ENCODE data around the gene DTNB.
"Not testable (repeated sequence)": the region's sequence is repeated elsewhere in the genome, so short reads cannot be mapped to it uniquely, and the experiment has no call there.

DTNB gene

DNA sequence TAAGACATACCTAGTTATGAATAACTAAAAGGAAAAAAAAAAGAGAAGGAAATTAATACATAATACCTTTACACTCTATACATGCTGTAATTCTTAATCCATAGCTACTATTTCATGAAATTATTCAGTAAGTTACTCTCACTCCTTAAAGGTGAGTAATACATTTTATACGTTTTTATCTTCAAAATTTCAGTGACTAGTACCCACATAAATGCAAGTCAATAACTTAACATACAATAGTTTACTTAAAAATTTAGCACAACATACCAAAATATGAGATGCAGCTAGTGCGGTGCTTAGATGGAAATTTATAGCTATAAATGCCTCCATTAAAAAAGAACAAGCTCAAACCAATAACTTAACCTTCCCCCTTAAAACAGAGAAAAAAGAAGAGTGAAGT, 36.0 kb upstream of the DTNB start:
- TF ChIP-seq, protein P1, sequence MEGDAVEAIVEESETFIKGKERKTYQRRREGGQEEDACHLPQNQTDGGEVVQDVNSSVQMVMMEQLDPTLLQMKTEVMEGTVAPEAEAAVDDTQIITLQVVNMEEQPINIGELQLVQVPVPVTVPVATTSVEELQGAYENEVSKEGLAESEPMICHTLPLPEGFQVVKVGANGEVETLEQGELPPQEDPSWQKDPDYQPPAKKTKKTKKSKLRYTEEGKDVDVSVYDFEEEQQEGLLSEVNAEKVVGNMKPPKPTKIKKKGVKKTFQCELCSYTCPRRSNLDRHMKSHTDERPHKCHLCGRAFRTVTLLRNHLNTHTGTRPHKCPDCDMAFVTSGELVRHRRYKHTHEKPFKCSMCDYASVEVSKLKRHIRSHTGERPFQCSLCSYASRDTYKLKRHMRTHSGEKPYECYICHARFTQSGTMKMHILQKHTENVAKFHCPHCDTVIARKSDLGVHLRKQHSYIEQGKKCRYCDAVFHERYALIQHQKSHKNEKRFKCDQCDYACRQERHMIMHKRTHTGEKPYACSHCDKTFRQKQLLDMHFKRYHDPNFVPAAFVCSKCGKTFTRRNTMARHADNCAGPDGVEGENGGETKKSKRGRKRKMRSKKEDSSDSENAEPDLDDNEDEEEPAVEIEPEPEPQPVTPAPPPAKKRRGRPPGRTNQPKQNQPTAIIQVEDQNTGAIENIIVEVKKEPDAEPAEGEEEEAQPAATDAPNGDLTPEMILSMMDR (conservative IDR thresholded peaks at IDR 0.05), result no peak
- no peak for TF ChIP-seq ZFX (IDR thresholded peaks at IDR 0.05)
- no peak overlapping the region for H3K27ac ChIP-seq

DNA sequence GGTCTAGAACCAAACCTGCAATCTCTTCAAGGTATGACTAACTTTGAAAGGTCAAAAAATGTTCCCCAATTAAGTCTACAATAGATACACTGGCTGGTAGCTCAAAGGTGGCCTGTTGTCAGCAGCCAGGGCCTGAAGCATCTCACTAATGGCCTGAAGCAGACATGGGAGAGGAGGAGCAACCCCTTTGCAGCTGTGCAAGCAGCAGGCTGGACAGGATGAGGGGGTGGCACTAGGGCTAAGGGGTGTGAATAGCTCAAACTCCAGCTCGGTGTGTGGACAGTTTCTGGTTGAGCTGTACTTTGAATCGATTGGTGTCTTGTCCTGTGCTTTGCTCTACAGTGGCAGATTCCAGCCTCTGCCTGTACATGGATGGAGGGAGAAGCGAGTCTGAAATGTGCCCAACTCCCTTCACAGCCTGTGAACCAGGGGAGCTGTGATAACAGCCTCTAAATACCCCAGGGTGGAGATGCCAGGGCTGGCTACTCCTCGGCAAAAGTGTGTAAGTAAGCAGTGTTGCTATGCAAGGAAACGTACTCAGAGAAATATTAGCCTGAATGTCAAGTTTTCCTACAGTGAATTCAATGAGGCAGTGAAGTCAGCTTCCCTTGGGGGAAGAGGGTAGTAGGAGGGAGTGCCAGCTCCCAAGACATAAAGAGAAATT, 34.7 kb upstream of the DTNB start:
- TF ChIP-seq ZFX (IDR thresholded peaks at IDR 0.05), result no peak
- TF ChIP-seq, protein P1 (conservative IDR thresholded peaks at IDR 0.05), result no peak
- no peak overlapping the region for H3K27ac ChIP-seq

DNA sequence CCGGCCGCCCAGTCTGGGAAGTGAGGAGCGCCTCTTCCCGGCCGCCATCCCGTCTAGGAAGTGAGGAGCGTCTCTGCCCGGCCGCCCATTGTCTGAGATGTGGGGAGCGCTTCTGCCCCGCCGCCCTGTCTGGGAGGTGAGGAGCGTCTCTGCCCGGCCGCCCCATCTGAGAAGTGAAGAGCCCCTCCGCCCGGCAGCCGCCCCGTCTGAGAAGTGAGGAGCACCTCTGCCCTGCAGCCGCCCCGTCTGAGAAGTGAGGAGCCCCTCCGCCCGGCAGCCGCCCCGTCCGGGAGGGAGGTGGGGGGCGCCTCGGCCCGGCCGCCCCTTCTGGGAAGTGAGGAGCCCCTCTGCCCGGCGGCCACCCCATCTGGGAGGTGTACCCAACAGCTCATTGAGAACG, 32.2 kb upstream of the DTNB start:
- not testable (repeated sequence) for H3K27ac ChIP-seq

DNA sequence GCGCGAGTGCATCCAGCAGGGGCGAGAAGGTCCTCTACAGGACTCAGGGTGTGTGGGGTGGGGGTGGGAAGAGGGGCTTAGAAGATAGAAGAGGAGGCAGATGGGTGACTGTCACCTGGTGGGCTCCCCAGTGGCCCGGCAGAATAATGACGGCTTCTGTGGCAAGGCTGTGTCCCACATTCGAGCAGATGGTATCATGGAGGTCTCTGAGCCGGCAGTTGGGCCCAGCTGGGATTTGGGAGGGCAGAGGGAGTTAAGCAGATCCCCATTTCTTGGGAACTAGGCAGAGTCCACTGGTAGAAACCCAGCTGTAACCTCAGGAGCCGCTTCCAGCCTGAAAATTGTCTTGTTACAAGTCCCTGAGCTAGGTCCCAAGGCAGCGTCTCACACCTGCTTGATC, 28.4 kb upstream of the DTNB start:
- TF ChIP-seq, protein P1 (conservative IDR thresholded peaks at IDR 0.05), result no peak
- no peak for TF ChIP-seq ZFX (IDR thresholded peaks at IDR 0.05)

DNA sequence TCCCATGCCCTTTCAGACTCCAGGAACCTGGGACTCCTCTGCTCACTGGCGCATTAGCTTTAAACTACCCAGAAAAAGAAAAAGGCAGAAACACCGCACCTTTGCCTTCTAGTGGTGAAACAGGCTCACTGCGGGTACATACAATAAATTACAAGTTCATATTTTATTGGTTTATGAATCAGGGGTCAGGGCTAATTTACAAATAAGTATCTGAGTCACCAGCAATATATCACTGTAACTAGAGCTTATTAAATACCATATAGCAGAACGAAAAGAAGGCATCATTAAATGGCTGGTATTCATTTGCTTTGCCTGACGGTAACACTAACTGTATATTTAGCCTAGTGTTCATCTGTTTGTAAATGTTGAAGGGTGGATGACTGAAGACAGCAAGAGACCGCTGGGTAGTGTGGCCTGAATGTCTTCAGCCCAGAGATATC, 26.9 kb upstream of the DTNB start:
- no peak for TF ChIP-seq ZFX (IDR thresholded peaks at IDR 0.05)
- TF ChIP-seq, protein P1 (conservative IDR thresholded peaks at IDR 0.05), result peak; percentile 89

More for the DNA sequence above, 28.4 kb upstream of the DTNB start:
- H3K27ac ChIP-seq, result no peak overlapping the region

DNA sequence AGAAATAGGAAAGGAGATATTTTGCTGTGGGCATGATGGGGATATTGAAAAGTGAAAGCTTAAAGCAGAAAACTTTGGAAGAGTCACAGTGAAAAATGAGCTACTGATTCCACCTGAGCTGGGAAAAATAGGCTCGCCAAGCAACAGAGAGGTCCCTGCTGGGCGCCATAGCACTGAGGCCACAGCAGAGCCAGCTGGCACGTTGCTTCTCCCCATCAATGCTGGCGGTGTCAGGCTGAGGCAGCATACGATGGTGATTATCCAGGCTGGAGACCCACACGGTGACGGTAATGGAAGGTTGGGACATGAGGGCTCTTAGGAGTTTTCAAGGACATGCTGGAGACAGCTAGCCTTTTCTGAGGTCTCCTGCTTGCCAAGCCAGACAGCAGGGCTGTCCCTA, 25.8 kb upstream of the DTNB start:
- TF ChIP-seq, protein P1 (conservative IDR thresholded peaks at IDR 0.05), result no peak
- no peak for TF ChIP-seq ZFX (IDR thresholded peaks at IDR 0.05)
- no peak overlapping the region for H3K27ac ChIP-seq

More for the DNA sequence above, 26.9 kb upstream of the DTNB start:
- no peak overlapping the region for H3K27ac ChIP-seq

DNA sequence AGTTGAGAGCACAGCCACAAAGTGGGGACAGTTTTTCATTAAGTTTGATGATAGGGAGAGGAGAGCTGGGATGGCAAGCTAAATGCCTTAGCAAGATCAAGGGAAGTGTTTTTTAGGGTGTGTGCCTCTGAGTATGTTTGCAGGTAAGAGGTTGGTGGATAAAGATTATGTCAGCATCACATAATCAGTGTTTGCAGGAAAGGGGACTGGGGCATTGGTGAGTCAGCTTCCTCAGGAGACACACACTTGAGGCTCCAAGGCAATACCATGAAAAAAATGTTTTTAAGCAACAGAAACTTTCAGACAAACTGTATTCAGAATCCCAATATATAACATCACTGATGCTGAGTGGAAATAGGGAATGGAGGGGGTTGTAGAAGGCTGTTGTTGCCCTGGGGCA, 25.4 kb upstream of the DTNB start:
- TF ChIP-seq, protein P1 (conservative IDR thresholded peaks at IDR 0.05), result no peak
- TF ChIP-seq ZFX (IDR thresholded peaks at IDR 0.05), result no peak
- H3K27ac ChIP-seq, result no peak overlapping the region

Measured in C4-2B (cell line).